Activated B cell treated with CpG ODN at 0.5 μM for 24 hours (primary cell): Measurements from ENCODE around the gene MPHOSPH9. TPM values are rescaled to one million over a fixed set of nuclear protein-coding genes. Genes with fewer than 3 reads are reported as not detected.

ENCODE experiments used
- ATAC-seq: fragments of 200-7000 bp; cut with Tn5 transposase; one replicate; pipeline ENCODE4 v1.10.0; 2021; ENCODE audit warnings: low read depth, mild to moderate bottlenecking, moderate library complexity
- CTCF ChIA-PET: fragments of 350-600 bp; sonication (Branson Sonifier 250); formaldehyde crosslinking; loops from one replicate; lab custom pipeline; 2021; ENCODE audit warnings: antibody characterized with exemption; lab: Charles Lee
- POLR2A ChIA-PET: fragments of 350-600 bp; sonication (Branson Sonifier 250); formaldehyde crosslinking; loops from one replicate; lab custom pipeline; 2021; ENCODE audit warnings: antibody characterized with exemption; lab: Charles Lee
- DNase-seq: peaks from one replicate; pipeline ENCODE4 v3.0.0; 2022
- H3K27ac Mint-ChIP-seq: one replicate; pipeline ENCODE4 v1.8.0; 2020; ENCODE audit warnings: mixed read lengths
- H3K27me3 Mint-ChIP-seq: one replicate; pipeline ENCODE4 v1.8.0; 2021; ENCODE audit warnings: mixed read lengths
- H3K36me3 Mint-ChIP-seq: one replicate; pipeline ENCODE4 v1.8.0; 2021; ENCODE audit warnings: low read depth, mixed read lengths
- H3K4me1 Mint-ChIP-seq: one replicate; pipeline ENCODE4 v1.8.0; 2021; ENCODE audit warnings: mixed read lengths
- H3K4me3 Mint-ChIP-seq: one replicate; pipeline ENCODE4 v1.8.0; 2020; ENCODE audit warnings: mild to moderate bottlenecking, mixed read lengths
- H3K9me3 Mint-ChIP-seq: one replicate; pipeline ENCODE4 v1.8.0; 2020; ENCODE audit warnings: mixed read lengths
- intact Hi-C: fragments of 100-400 bp; cut with micrococcal nuclease; formaldehyde crosslinking; loops from one replicate; pipeline ENCODE4 v1.15.1; 2024
- total RNA-seq: library from RNA; stranded (reverse); gene quantifications from 2 replicates; pipeline ENCODE4 v1.2.3, GENCODE V29; 2022
- TF ChIP-seq, protein P1 (sequence below): fragments of 200-600 bp; IDR thresholded peaks from one replicate; pipeline ENCODE4 v1.8.0; 2022; ENCODE audit warnings: antibody characterized with exemption, mild to moderate bottlenecking

MPHOSPH9 gene
- total RNA-seq, 1 donor from 2014 or later = 47.2 TPM

DNA sequence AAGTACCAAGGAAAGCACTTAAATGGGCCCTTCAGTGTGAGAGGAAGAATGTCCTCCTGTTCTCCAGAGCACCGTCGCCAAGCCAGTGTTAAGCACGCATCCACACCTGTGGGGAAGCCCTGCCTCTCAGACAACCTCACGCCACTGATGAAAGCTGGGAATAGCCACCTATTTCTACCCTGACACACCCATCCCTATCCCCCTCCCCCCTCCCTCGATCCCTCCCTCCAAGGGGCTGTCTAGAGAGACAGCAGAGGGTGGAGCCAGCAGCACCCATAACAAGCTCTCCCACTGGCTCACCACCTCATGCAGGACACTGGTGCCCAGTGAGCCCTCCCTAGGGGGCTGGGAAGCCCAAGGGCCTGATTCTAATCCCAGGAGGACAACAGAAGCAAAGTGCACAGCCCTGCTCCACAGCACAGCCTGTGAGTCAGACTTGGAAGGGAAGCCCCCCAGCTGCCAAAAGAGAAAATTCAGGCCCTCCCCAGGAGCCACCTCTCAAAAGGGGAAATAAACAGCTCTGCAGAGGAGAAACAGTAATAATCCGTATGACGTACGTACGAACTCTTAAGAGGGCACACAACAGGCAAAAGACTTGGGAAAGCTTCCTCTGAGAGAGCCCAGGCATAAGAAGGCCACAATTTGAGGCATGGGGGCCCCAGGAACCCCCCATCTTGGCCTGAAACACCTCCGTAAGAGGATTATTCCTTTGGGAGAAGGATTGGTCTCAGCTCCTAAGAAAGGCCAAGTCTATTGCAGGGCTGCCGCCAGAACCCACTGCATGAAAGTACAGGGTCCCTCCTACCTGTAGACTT, 89.8 kb downstream of the MPHOSPH9 start:
- no peaks in the 10 kb centered on the region for H3K27me3 Mint-ChIP-seq
- peak overlapping the region; percentile 53 for H3K4me3 Mint-ChIP-seq
- peak overlapping the region; percentile 62 for H3K27ac Mint-ChIP-seq
- intact Hi-C loops = loop anchor here (1.0 to 2.0 kb wide), 3 partner anchors 28 to 100 kb away; no protein-coding TSS in a partner anchor
- H3K4me1 Mint-ChIP-seq = peaks cover 56% of the 10 kb centered on the region
- H3K36me3 Mint-ChIP-seq = no peaks in the 10 kb centered on the region
- DNase-seq (peak; percentile 33), ATAC-seq (peak; percentile 90)
- H3K9me3 Mint-ChIP-seq = no peaks in the 10 kb centered on the region
- CTCF ChIA-PET = interaction anchor here (0.9 to 1.7 kb wide), 4 partner anchors 13 to 99 kb away, joined by 3 to 5 read pairs (median 3); no protein-coding TSS in a partner anchor
- POLR2A ChIA-PET = interaction anchor here (0.6 to 2.3 kb wide), 13 partner anchors 9 to 1528 kb away, joined by 3 to 15 read pairs (median 5); partner anchors contain the start of genes MPHOSPH9 and MTRFR
- TF ChIP-seq, protein P1, sequence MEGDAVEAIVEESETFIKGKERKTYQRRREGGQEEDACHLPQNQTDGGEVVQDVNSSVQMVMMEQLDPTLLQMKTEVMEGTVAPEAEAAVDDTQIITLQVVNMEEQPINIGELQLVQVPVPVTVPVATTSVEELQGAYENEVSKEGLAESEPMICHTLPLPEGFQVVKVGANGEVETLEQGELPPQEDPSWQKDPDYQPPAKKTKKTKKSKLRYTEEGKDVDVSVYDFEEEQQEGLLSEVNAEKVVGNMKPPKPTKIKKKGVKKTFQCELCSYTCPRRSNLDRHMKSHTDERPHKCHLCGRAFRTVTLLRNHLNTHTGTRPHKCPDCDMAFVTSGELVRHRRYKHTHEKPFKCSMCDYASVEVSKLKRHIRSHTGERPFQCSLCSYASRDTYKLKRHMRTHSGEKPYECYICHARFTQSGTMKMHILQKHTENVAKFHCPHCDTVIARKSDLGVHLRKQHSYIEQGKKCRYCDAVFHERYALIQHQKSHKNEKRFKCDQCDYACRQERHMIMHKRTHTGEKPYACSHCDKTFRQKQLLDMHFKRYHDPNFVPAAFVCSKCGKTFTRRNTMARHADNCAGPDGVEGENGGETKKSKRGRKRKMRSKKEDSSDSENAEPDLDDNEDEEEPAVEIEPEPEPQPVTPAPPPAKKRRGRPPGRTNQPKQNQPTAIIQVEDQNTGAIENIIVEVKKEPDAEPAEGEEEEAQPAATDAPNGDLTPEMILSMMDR = no peak

DNA sequence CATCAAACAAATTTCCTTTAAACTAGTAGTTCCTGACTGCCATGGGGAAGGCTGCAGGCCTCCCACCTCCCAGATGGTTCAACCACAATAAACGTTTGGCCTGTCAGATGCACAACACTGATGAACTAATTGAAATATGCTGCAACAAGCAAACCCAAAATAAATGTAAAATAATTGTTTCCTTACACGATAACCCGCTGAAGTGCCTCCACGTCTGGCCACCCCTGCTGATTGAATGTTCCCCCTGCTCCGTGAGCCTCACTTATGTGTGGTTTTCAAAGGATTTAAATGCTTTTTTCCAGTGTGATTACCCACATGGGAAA, 90.5 kb downstream of the MPHOSPH9 start:
- CTCF ChIA-PET = interaction anchor here (1.2 to 1.7 kb wide), 2 partner anchors 53 to 99 kb away, joined by 3 to 5 read pairs; no protein-coding TSS in a partner anchor
- Mint-ChIP-seq H3K9me3 (no peaks in the 10 kb centered on the region), H3K4me1 (peaks cover 53% of the 10 kb centered on the region), H3K27ac (peak overlapping the region; percentile 62), H3K27me3 (no peaks in the 10 kb centered on the region), H3K4me3 (no peak overlapping the region), H3K36me3 (no peaks in the 10 kb centered on the region)
- no peak for DNase-seq
- intact Hi-C loops = loop anchor here (2.0 kb wide), 2 partner anchors 66 to 100 kb away; no protein-coding TSS in a partner anchor
- POLR2A ChIA-PET = interaction anchor here (0.5 to 2.3 kb wide), 5 partner anchors 14 to 99 kb away, joined by 3 to 15 read pairs (median 6); partner anchors contain the start of genes MPHOSPH9 and MTRFR
- TF ChIP-seq, protein P1 = no peak
- no peak for ATAC-seq

DNA sequence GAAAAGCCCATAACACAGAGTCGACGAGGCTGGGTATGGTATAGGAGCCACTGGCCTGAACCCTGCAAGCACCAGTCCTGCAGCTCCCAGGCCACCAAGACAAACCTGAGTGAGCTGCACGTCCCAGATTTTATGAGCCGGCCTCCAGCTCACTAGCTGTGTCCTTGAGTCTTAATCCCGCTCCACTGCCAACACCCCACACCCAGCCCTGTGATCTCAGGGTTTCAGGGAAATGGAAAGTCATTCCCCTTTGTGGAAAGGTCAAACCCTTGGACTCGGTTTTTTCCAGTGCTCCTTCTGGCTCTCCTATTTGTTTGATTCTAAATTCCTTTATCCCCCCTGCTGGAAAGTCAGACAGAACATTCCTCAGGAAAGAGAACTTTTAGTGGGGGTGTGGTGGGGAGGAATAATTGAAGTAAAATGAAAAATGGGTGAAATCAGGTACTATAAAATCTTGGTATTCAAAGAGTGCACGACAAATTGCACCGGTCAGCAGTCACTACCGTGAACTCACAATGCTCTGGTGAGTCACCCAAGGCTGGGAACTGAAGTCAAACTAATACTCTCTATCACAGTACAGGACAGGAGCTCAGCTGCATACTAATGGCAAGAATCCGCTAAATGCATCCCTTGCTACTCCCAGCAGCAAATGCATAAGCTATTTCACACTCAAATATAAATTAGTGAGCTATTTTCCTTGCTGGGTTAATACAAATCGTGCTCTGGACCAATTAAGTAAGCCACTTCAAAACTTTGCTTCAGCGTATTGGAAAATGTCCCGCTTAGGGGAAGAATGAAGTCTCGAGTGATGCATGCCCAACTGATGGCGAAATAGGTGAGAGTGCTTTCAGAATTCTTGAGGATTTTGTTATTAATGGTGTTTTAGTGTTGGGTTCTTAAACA, 91.1 kb downstream of the MPHOSPH9 start:
- H3K9me3 Mint-ChIP-seq = no peaks in the 10 kb centered on the region
- intact Hi-C loops = loop anchor here (2.0 kb wide), 2 partner anchors 65 to 99 kb away; no protein-coding TSS in a partner anchor
- H3K36me3 Mint-ChIP-seq = no peaks in the 10 kb centered on the region
- ChIA-PET POLR2A (interaction anchor here (0.5 to 2.8 kb wide), 4 partner anchors 14 to 91 kb away, joined by 3 to 15 read pairs (median 6); partner anchors contain the start of genes MPHOSPH9 and MTRFR), CTCF (interaction anchor here (1.1 kb wide), 1 partner anchor 9 kb away, joined by 3 read pairs; no protein-coding TSS in a partner anchor)
- ATAC-seq (no peak), DNase-seq (no peak)
- no peaks in the 10 kb centered on the region for H3K27me3 Mint-ChIP-seq
- TF ChIP-seq, protein P1 = no peak
- H3K4me1 Mint-ChIP-seq = peaks cover 51% of the 10 kb centered on the region
- no peak overlapping the region for H3K27ac Mint-ChIP-seq
- no peak overlapping the region for H3K4me3 Mint-ChIP-seq

DNA sequence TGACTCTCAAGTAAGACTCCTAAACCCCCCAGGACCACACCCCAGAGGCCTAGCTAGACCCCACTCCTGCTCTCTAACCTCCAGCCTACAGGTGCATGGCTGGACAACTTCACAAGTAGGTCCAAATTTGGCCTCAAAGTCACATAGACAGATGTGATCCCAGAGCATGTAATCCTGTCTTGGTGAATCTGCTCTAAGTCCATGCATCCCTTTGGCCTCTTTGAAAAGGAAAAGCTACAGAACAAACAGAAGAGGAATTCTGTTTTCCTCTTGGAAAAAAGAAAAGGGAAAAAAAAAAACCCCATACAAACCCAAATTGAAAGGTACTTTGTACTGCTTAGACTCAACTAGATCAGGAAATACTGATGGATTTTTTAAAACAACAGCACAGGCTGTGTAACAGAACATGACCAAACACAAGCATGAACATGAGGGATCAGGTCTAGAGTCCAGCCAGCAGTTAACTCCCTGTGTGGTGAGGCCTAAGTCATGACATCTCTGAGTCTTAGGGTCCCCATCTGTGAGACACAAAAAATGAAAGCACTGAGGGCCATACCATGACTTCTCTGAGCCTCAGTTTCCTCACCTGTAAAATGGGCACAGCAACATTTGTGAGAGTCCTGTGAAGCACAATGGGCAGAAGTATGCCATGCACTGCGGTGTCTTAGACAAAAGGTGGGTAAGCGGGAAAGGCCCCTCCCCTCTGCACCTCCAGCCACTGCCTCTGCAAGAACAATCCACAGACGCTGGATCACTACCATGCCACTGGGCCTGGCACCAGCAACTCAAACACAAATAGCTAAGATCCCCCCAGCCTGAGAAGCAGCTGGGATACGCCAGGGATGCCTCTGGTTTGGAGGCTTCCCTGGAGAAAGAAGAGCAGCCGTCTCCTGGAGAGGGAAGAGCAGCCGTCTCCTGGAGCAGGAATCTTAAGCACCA, 92.0 kb downstream of the MPHOSPH9 start:
- no peak overlapping the region for H3K4me3 Mint-ChIP-seq
- ChIA-PET CTCF (interaction anchor here (1.1 kb wide), 1 partner anchor 10 kb away, joined by 3 read pairs; no protein-coding TSS in a partner anchor), POLR2A (interaction anchor here (0.9 to 2.8 kb wide), 3 partner anchors 29 to 92 kb away, joined by 3 to 9 read pairs (median 3); partner anchors contain the start of genes MPHOSPH9 and MTRFR)
- peak overlapping the region; percentile 46 for H3K27ac Mint-ChIP-seq
- TF ChIP-seq, protein P1 = no peak
- intact Hi-C loops = no loop called here
- peaks cover 1% of the 10 kb centered on the region for H3K36me3 Mint-ChIP-seq
- ATAC-seq = no peak
- no peak for DNase-seq
- H3K9me3 Mint-ChIP-seq = no peaks in the 10 kb centered on the region
- H3K27me3 Mint-ChIP-seq = no peaks in the 10 kb centered on the region
- H3K4me1 Mint-ChIP-seq = peaks cover 53% of the 10 kb centered on the region
